ENCODE results near the gene RBM33.

GRCh38 chr7:155763691-155764437 is 119.4 kb downstream of the RBM33 start:
- TF ChIP-seq CTCF (IDR thresholded peaks at IDR 0.05) (no peak), POLR2A (IDR thresholded peaks at IDR 0.05) (no peak)
